Hippocampal formation (tissue), 2 donors: ENCODE measurements around the gene AP3D1.
A peak's percentile ranks its signal among the peaks of the same experiment; 100 is the strongest.
"Not testable (repeated sequence)": the region's sequence is repeated elsewhere in the genome, so short reads cannot be mapped to it uniquely, and the experiment has no call there.

Experiments
- DNase-seq, 2 donors: peaks; one replicate each; lab custom pipeline; 2025; lab: John Stamatoyannopoulos, UW

The AP3D1 gene

DNA sequence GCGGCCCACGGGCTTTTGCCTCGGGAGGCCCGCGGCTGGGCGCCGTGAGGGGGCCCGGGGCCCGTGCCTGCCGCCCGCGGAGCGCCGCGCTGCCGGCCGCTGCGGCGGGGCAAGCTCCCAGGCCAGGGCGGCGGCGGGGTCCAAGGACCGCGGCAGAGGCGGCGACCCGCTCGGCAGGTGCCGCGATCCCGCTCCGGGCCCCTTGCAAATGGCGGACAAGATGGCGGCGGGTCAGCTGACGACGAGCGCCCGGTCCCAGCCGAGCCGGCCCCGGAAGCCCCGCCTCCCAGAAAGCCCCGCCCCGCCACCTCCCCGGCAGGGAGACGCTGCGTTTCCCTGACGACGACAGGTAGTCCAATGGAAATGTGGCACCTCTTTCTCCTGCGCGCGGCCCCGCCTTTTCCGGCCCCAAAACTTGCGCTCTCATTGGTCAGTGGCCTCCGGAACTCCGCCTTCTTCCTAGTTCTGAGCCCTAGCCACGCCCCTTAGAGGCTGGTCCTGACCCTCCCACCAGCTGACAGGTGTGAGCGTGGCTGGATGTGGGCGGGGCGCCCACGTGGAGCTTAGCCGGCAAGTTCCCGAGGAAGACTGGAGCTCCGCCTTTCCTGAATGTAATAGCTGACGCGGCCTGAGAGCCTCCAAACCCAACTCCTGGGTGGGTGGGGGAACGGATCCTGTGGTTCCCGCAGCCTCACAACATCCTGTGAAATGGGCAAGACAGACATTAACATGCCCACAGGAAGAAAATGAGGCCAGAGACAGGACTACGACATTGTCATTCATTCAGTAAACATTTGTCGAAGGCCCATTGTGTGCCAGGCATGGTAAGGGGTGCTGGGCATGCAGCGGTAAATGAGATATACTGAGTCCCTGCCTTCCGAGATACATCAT lies at the start of gene AP3D1:
Gene AP3D1, minus strand, starts transcription at position 228 of the 891 bp plus-strand sequence. CDS start 232 bp downstream, outside the sequence.
- DNase-seq, result peak; percentile 98 to 99

DNA sequence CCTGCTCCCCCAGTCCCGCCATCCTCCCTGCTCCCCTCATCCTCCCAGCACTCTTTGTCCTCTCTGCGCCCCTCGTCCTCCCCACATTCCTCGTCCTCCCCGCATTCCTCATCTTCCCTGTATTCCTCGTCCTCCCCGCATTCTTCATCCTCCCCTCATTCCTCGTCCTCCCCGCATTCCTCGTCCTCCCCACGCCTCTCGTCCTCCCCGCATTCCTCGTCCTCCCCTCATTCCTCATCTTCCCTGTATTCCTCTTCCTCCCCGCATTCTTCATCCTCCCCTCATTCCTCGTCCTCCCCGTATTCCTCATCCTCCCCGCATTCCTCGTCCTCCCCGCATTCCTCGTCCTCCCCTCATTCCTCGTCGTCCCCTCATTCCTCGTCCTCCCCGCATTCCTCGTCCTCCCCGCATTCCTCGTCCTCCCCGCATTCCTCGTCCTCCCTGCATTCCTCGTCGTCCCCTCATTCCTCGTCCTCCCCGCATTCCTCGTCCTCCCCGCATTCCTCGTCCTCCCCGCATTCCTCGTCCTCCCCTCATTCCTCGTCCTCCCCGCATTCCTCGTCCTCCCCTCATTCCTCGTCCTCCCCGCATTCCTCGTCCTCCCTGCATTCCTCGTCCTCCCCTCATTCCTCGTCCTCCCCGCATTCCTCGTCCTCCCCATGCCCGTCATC lies 49.4 kb upstream of the AP3D1 start:
- not testable (repeated sequence) for DNase-seq

DNA sequence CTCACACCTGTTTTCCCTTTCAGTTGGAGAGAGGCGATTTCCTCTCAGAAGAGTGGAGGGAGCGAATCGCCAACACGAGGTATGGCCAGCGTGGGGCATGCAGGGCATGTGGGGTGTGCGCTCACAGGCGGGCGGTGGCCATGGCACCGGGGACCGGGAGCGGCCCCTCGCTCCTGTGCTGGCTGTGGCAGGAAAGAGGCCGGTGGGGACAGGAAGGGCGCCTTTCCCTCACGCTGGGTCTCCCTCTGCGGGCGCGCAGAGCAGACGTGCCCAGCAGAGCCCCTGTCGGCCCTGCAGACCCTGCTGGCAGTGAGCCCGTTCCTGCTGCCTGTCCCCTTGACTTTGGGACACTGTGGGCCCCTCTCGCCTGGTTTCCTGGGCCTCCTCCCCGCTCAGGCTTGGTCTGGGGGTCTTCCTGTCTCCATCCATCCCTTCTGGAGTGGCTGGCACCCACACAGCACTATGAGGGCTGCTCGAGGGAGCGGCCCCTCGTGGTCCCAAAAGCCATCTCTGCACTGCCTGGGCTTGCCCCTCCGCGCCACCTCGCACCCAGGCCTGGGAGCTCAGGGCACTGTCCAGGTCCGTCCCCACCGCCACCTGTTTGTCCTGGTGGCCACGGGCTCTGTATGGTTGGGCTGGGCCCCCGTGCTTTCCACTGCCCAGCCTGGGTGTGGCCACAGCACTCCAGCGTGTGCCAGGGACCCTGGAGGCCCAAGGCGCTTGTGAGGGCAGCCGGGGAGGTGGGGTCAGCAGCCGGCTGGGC lies 48.7 kb upstream of the AP3D1 start:
- DNase-seq, result no peak

DNA sequence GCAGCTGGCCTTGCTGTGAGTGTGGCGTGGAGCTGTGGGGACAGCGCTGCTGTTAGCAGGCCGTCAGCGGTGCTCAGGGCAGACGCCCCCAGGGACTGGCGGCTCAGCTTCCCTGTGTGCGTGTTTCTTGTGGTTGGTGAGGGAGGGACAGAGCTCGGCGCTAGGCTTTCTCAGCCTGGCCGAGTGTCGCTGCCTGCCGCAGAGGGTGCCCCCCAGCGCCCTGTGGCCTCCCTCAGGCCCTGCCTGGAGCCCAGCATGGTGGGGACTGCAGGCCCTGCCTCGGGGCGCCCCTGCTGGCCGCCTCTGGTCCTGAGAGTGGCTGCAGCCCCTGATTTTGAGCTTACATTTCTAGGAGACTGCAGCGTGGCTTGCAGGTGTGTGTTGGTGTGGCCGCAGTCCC lies 47.8 kb upstream of the AP3D1 start:
- no peak for DNase-seq

DNA sequence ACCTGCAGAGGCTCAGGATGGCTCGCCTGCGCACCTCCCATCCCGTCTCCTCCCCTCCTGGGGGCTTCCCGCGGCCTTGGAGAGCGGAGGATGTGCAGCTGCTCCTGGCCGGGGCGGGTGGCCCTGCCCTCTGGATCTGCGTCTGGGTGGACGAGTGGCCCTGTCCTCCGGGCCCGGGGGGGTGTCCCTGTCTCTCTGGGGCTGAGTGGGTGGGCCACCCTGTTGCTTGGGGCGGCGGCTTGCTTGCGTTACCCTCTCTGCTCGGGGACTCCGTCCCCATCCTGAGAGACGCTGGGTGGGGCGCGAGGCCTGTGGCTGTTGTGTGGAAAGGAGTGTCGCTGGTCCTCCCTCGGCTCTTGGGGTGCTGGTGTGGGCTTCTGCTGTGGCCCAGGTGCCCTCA lies 47.0 kb upstream of the AP3D1 start:
- DNase-seq, result no peak

DNA sequence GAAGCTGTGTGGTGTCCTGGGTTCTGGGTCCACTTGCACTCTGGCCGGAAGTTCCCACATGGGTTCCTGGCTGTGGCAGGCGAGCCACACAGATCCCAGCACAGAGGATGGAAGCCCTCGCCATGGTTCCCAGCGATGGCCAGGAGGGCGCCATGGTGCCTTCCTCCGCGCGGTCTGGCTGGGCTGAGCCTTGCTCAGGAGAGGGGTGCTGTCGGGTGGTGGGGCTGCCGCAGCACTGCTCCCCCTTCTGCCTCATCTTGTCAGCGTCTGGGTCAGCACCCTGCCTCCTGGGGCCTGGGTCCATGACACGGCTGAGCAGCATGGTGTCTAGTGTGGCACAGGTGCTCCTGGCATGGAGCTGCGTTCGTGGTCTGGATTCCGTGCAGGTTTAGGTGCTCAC lies 45.9 kb upstream of the AP3D1 start:
- DNase-seq, result no peak

DNA sequence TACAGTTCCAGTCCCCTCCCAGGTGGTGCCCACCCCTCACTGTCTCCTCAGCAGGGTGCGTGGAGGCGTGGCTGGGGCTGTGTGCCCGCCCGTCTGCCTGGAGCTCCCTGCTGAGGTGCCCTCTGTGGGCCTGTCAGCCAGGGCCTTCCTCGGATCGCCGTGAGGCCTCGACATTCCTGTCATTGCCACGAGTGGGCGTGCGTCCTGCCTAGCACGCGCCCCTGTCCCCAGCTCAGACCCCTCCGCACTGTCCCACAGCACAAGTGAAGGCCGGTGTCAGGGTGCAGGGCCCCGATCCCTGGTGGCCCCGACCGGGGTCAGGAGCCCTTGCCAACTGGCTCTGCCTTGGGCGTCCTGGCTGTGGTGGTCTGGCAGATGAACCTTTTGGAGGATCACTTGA lies 44.5 kb upstream of the AP3D1 start:
- DNase-seq, result no peak

DNA sequence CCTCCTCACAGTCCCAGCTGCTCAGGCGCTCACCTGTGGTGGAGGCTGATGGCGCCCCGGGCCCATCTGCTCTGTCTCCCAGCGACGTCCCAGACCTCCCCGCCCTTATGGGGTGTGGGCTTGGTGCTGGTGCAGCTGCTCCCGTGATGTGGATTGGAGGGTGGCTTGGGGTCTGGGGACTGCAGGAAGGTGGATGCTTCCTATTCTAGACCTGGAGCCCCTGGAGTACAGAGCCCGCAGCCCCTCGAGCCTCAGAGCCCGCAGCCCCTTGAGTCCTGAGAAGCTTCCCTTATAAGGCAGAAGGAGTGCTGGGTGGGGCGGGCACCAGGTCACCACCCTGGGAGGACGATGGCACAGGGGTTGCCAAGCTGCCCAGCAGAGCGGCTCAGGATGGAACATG lies 44.0 kb upstream of the AP3D1 start:
- no peak for DNase-seq

DNA sequence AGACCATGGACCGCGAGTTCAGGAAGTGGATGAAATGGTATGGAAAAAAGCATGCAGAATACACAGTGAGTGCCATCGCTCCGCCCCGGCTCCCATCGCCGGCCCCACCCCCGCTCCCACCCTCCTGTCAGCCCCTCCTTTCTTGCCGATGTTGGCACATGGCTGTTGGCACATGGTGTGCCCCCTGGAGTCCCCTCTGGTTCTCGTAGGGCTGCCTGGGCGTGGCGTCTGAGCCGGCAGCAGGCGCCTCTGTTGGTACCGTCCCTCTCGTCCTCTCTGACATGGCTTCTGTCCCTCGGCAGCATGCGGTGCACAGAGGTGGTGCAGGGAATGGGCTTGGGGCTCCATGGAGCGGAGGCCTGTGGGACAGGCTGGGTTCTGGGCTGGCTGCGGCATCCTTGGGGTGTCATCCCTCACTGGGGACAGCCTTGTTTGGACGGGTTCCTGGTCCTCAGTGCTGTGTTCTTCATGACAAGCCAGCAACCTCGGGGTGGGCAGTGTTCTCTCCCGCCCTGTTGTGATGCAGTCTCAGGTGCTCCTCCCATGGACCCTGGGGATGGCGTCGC lies 43.2 kb upstream of the AP3D1 start:
- no peak for DNase-seq

DNA sequence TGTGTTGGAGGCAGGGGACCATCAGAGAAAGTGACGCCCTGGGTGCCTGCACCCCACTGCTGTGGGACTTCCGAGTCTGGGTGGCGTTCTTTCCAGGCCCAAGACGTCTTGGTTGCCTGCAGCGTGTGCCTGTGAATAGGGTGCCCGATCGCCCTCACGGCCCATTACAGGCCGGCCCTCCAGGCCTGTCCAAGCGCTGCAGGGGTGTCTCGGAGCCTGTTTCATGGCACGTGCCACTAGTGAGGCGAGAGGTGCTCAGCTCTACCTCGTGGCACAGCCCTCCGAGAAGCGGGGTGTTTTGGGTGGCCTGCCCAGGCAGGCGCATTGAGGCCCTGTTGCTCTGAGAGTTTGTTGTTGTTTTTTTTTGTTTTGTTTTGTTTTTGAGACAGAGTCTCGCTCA lies 42.4 kb upstream of the AP3D1 start:
- no peak for DNase-seq

DNA sequence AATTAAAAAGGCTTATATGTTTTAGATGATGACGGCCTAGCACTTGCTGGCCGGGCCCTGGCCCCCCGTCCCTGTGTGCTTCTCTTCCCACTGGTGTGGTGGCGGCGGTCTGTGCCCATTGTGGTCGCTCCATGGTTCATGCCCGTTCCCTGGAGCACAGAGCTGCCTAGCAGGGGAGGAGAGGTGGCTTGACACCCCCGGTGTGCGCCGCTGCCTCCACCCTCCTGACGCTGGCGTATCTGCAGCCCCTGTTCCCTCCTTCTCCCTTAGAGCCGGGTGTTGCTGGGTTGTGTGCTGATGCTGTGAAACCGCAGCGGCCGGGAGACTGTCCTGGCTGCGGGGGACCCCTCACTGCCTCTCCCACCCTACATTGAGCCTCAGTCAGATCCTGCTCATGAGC lies 41.5 kb upstream of the AP3D1 start:
- no peak for DNase-seq

DNA sequence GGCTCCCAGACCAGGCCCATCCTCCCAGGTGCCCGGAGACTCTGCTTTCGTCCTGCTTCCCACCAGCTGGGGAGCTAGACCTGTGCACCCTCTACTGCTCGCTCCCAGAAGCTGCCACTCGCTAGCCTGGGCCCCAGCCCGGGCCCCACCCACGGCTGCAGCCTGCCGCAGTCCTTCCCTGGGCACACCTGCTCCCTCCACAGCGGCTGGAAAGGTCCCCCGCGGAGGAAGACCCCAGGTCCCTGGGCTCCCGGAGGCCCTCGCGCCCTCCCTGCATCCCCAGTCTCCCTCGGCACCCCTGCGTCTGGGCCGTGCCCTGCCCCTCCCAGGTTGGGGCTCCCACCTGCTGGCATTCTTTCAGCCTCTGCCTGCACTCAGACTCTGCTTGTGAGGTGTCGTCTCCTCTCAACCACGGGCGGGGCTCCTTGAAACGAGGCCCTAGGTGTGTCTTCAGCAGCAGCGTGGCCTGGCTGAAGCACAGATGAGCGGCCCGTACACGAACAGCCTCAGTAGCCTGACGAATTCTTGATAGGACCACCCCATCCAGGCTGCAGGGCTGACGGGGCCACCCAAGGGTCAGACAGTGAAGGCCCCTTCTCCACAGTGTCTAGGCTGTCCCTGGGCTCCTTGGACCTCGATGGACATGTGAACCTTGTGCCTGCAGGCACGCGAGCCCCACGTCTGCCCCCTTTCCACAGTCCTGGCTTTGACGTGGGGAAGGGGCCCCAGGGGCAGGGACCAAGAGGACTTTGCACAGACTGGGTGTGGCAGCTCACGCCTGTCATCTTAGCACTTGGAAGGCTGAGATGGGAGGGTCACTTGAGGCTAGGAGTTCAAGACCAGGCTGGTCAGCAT lies 40.3 kb upstream of the AP3D1 start:
- DNase-seq, result no peak

DNA sequence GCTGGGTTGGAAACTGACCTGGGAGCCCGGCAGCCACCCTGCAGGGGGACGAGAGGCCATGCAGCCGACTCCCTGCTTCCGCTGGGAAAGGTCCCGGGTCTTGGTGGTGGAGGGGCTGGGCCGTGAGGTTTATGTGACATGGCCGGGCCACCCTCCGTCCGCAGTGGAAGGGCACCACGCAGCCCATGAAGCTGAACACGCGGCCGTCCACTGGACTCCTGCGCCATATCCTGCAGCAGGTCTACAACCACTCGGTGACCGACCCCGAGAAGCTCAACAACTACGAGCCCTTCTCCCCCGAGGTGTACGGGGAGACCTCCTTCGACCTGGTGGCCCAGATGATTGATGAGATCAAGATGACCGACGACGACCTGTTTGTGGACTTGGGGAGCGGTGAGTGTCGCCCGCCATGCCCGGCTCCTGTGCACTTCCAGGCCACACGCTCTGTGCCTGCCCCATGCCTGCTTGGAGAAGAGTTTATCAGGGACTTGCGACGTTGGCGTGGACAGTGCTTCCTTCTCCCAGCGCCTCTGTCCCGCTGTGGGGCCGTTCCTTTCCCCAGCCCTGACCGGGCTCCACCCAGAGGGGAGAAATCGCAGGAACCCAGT lies 39.6 kb upstream of the AP3D1 start:
- DNase-seq, result no peak

DNA sequence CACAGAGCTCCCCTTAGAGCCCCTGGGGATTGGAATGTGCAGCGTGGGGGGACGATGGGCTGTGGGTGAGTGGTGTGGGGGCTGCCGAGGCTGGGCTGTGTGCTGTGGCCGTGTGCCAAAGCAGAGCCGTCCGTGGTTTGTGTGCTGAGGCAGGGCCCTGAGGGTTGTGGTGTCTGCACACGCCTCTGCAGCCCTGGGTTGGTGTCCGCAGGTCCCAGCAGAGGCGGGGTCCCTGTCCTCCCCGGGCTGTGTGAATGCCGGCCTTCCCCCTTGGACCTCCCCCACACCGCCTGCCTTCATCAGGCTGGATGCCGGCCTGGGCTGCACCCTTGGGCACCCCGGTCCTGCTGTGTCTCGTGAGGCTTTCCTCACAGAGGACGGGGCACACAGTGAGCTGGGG lies 38.5 kb upstream of the AP3D1 start:
- DNase-seq, result no peak

DNA sequence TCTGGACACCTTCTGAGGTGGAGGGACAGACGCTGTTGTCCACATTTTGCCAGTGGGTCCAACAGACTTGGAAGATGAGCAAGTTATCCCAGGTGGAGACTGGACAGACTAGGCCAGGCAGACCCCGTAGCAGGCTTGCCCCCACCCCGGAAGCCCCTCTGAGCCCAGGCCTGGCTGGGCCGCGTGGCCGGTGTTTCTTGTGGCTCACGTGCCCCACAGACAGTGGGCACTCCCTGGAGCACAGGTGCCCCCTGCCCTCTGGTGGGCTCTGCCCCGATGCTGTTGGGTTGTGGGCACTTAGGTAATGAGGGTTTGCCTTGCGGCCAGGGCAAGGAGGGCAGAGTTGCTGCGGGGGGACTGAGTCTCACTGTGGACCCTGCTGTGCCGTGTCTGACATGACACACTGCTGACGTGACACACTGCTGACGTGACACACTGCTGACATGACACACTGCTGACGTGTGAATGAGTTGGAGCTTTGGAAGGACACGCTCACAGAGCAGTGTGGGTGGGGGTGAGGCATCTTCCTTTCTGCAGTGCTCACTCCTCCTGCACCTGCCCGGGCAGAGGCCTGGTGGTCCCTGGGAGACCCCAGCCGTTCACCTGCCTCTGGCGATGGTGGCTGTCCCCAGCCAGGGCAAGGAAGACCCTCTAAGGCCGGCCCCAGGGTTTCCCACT lies 37.5 kb upstream of the AP3D1 start:
- DNase-seq, result no peak

DNA sequence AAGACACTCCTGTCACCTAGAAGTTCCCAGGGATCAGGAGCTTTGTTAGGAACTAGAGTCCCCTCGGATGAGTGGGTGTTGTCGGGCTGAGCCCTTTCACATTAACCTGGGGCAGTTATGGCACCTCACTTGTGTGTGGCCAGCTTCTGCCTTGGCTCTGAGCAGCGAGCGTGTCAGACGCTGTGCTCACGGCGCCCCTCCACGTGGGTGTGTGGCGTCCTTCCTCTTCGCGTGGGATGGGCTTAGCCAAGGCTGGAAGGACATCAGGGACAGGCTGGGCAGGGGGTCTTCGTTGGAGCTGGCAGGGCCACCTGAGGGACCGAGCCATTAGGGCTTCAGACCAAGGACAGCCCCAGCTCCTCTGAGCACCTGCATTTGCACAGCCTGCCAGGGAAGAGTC lies 35.8 kb upstream of the AP3D1 start:
- DNase-seq, result no peak

DNA sequence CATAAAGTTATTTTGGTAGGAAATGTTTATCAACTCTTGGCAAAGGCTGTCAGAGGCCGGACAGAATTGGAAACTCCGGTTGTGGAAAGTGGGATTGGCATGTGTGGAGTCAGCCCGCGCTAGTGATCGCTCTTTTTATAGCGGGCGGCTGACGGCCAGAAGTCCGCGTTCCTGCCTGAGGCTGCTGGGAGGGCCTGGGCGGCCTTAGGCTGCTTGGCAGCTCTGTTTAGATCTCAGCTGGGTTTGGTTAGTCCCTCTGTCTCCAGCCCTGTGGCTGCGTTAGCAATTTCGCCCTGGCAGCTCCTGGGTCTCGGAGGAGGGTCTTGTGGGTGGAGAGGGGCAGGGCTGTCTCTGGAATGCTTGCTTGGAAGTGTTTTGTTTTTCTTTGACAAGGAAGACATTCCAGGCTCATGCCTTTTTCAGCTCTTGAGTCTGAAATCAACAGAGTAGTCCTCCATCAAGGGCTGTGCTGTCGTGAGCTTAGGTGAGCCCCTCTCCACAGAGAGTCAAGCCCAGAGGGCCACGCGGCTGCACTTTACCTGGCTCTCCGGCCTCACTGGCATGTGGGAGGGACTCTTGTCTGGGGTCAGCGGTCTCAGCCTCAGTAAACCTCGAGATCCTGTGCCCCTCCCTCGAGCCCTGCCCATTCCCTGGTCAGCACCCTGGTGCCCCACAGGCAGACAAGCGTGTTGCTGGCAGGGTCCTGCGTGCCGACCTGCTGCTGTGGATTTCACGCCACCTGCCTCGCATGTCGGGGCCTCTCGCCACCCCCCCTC lies 34.9 kb upstream of the AP3D1 start:
- DNase-seq, result no peak

DNA sequence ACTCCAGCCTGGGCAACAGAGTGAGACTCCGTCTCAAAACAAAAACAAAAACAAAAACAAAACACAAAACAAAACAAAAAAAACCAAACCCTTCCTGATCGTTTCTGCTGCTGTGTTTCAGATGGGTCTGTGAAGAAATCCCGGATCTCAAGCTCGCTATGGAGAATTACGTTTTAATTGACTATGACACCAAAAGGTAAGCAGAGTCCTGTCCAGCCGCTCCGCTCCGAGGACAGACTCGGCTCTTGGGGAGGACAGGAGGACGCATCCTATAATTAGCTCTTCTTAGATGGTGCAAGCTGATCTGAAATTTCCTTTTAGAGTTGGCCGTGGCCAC lies 34.3 kb upstream of the AP3D1 start:
- DNase-seq, result no peak

DNA sequence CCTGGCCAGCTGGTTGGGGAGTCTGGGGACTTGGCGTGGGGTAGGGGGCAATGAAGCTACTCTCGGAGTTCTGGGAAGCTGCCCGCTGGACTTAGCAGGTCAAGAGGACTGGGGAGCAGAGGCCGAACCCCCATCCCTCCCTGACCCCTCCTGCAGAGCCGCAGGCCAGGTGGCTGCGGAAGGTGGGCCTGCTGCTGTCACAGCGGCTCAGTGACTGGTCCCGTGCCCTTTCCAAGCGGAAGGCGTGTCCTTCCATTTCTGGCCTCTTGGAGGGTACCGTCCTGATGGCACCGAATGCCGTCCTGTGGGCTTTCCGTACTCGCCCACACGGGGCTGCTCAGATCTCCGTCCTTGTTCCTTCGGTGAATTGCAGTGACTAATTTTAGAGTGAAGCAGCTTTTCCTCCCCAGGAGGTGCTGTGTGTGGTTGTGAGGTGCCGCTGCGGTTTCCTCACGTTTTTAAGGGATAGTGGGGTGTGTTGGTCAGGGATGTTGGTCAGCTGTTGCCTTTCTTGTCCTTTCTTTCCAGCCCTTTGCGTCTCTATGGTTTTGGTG lies 33.1 kb upstream of the AP3D1 start:
- DNase-seq, result no peak
